Astrocyte (in vitro differentiated cells and primary cell): ENCODE measurements around the gene BRINP2. TPM values are rescaled to one million over a fixed set of nuclear protein-coding genes. Genes with fewer than 3 reads are reported as not detected.
A peak's percentile ranks its signal among the peaks of the same experiment; 100 is the strongest.

ENCODE experiments used
- DNase-seq: peaks from one replicate; pipeline ENCODE4 v3.0.0-alpha.2; 2010; ENCODE audit warnings: low read depth
- FAIRE-seq: peaks from 2 replicates; lab custom pipeline; 2011; peaks lifted over from hg19 to GRCh38; lab: Jason Lieb, UNC
- H2AFZ ChIP-seq: 2 replicates; pipeline ENCODE4 v1.6.0; 2012; ENCODE audit warnings: low read depth, low read length, inconsistent platforms
- H3K27ac ChIP-seq: 2 replicates; pipeline ENCODE4 v1.5.1; 2011; ENCODE audit warnings: low read depth, low read length, inconsistent platforms
- H3K27me3 ChIP-seq: 2 replicates; pipeline ENCODE4 v1.6.0; 2011; ENCODE audit warnings: low read length, inconsistent platforms; ENCODE audit not compliant: insufficient read depth
- H3K36me3 ChIP-seq: 2 replicates; pipeline ENCODE4 v1.5.1; 2011; ENCODE audit warnings: low read length, inconsistent platforms; ENCODE audit not compliant: insufficient read depth
- H3K4me1 ChIP-seq: 2 replicates; pipeline ENCODE4 v1.5.1; 2011; ENCODE audit warnings: low read length, inconsistent platforms; ENCODE audit not compliant: insufficient read depth
- H3K4me2 ChIP-seq: 2 replicates; pipeline ENCODE4 v1.6.0; 2012; ENCODE audit warnings: low read length, inconsistent platforms
- H3K4me3 ChIP-seq: 2 replicates; pipeline ENCODE4 v1.5.1; 2011; ENCODE audit warnings: low read depth, mild to moderate bottlenecking, low read length, inconsistent platforms; ENCODE audit not compliant: insufficient read depth
- H3K79me2 ChIP-seq: 2 replicates; pipeline ENCODE4 v1.6.0; 2012; ENCODE audit warnings: mild to moderate bottlenecking, low read length, inconsistent platforms; ENCODE audit not compliant: insufficient read depth
- H3K9ac ChIP-seq: 2 replicates; pipeline ENCODE4 v1.6.0; 2012; ENCODE audit warnings: mild to moderate bottlenecking, low read length, inconsistent platforms
- H3K9me3 ChIP-seq: 2 replicates; pipeline ENCODE4 v1.5.1; 2012; ENCODE audit warnings: low read depth, mild to moderate bottlenecking, low read length, inconsistent platforms; ENCODE audit not compliant: insufficient read depth
- H4K20me1 ChIP-seq: 2 replicates; pipeline ENCODE4 v1.6.0; 2012; ENCODE audit warnings: low read length, inconsistent platforms; ENCODE audit not compliant: insufficient read depth
- H3K27ac Mint-ChIP-seq: one replicate; pipeline ENCODE4 v1.8.0; 2021; ENCODE audit warnings: mild to moderate bottlenecking, mixed read lengths; ENCODE audit not compliant: unreplicated experiment
- H3K27me3 Mint-ChIP-seq: one replicate; pipeline ENCODE4 v1.8.0; 2021; ENCODE audit warnings: low read depth, mixed read lengths; ENCODE audit not compliant: unreplicated experiment
- H3K36me3 Mint-ChIP-seq: one replicate; pipeline ENCODE4 v1.8.0; 2021; ENCODE audit warnings: low read depth, mixed read lengths; ENCODE audit not compliant: unreplicated experiment
- H3K4me1 Mint-ChIP-seq: one replicate; pipeline ENCODE4 v1.8.0; 2021; ENCODE audit warnings: low read depth, mixed read lengths; ENCODE audit not compliant: unreplicated experiment
- H3K4me3 Mint-ChIP-seq: one replicate; pipeline ENCODE4 v1.8.0; 2021; ENCODE audit warnings: mild to moderate bottlenecking, moderate library complexity, mixed read lengths; ENCODE audit not compliant: unreplicated experiment
- H3K9me3 Mint-ChIP-seq: one replicate; pipeline ENCODE4 v1.8.0; 2021; ENCODE audit warnings: mild to moderate bottlenecking, mixed read lengths; ENCODE audit not compliant: unreplicated experiment
- CTCF ChIP-seq: IDR thresholded peaks from 2 replicates; pipeline ENCODE4 v1.5.1; 2011; ENCODE audit warnings: low read depth, mild to moderate bottlenecking, inconsistent platforms, low read length, moderate library complexity; ENCODE audit not compliant: insufficient read depth
- EZH2 ChIP-seq: IDR thresholded peaks from 2 replicates; pipeline ENCODE4 v1.6.1; 2012; ENCODE audit warnings: mild to moderate bottlenecking, low read length, inconsistent platforms; ENCODE audit not compliant: insufficient read depth
- total RNA-seq: library from RNA; stranded (reverse); gene quantifications from 2 replicates; pipeline ENCODE4 v1.2.1, GENCODE V29; 2021

The BRINP2 gene
- total RNA-seq, 1 donor from 2014 or later: not detected

GRCh38 chr1:177309880-177310279 lies 139.1 kb downstream of the BRINP2 start:
- no peak overlapping the region for H2AFZ ChIP-seq
- H3K27ac ChIP-seq: no peak overlapping the region
- H3K27ac Mint-ChIP-seq: no peak overlapping the region
- H3K4me3 ChIP-seq: no peak overlapping the region
- no peaks in the 10 kb centered on the region for H3K27me3 ChIP-seq
- peaks cover 5% of the 10 kb centered on the region for H3K4me1 ChIP-seq
- no peaks in the 10 kb centered on the region for H3K9me3 ChIP-seq
- no peaks in the 10 kb centered on the region for H3K9me3 Mint-ChIP-seq
- no peak for TF ChIP-seq EZH2
- no peaks in the 10 kb centered on the region for H3K79me2 ChIP-seq
- H4K20me1 ChIP-seq: no peaks in the 10 kb centered on the region
- DNase-seq (no peak), FAIRE-seq (no peak)
- H3K9ac ChIP-seq: no peak overlapping the region
- peak overlapping the region; percentile 27 for H3K4me2 ChIP-seq
- H3K36me3 ChIP-seq: no peaks in the 10 kb centered on the region
- peaks cover 14% of the 10 kb centered on the region for H3K4me1 Mint-ChIP-seq
- no peak overlapping the region for H3K4me3 Mint-ChIP-seq
- peaks cover 8% of the 10 kb centered on the region for H3K27me3 Mint-ChIP-seq
- H3K36me3 Mint-ChIP-seq: no peaks in the 10 kb centered on the region

- H3K36me3 ChIP-seq: no peaks in the 10 kb centered on the region
- H3K9ac ChIP-seq: no peak overlapping the region
- no peaks in the 10 kb centered on the region for H3K79me2 ChIP-seq
- no peaks in the 10 kb centered on the region for H3K36me3 Mint-ChIP-seq
- H3K4me3 Mint-ChIP-seq: no peak overlapping the region
- no peaks in the 10 kb centered on the region for H3K27me3 ChIP-seq
- no peak for DNase-seq
- H3K27ac Mint-ChIP-seq: no peak overlapping the region
- no peaks in the 10 kb centered on the region for H4K20me1 ChIP-seq
- no peak for FAIRE-seq
- no peak for TF ChIP-seq CTCF
- TF ChIP-seq EZH2: no peak
- H3K4me3 ChIP-seq: no peak overlapping the region
- no peaks in the 10 kb centered on the region for H3K9me3 Mint-ChIP-seq
- peak overlapping the region; percentile 27 for H3K4me2 ChIP-seq
- H3K4me1 Mint-ChIP-seq: peaks cover 14% of the 10 kb centered on the region
- H2AFZ ChIP-seq: no peak overlapping the region
- H3K4me1 ChIP-seq: peaks cover 5% of the 10 kb centered on the region
- peaks cover 8% of the 10 kb centered on the region for H3K27me3 Mint-ChIP-seq
- no peak overlapping the region for H3K27ac ChIP-seq
- no peaks in the 10 kb centered on the region for H3K9me3 ChIP-seq
Observed at GRCh38 chr1:177310326-177310725, 139.6 kb downstream of the BRINP2 start.

GRCh38 chr1:177311111-177311510 lies 140.4 kb downstream of the BRINP2 start:
- Mint-ChIP-seq H3K4me1 (peaks cover 10% of the 10 kb centered on the region), H3K27me3 (peaks cover 8% of the 10 kb centered on the region), H3K27ac (no peak overlapping the region), H3K36me3 (no peaks in the 10 kb centered on the region), H3K4me3 (no peak overlapping the region), H3K9me3 (no peaks in the 10 kb centered on the region)
- H2AFZ ChIP-seq: no peak overlapping the region
- no peaks in the 10 kb centered on the region for H4K20me1 ChIP-seq
- TF ChIP-seq EZH2: no peak
- TF ChIP-seq CTCF: no peak
- H3K36me3 ChIP-seq: no peaks in the 10 kb centered on the region
- FAIRE-seq (no peak), DNase-seq (no peak)
- H3K27me3 ChIP-seq: no peaks in the 10 kb centered on the region
- H3K9ac ChIP-seq: no peak overlapping the region
- peaks cover 5% of the 10 kb centered on the region for H3K4me1 ChIP-seq
- no peak overlapping the region for H3K4me2 ChIP-seq
- H3K79me2 ChIP-seq: no peaks in the 10 kb centered on the region
- no peak overlapping the region for H3K27ac ChIP-seq
- H3K4me3 ChIP-seq: no peak overlapping the region
- no peaks in the 10 kb centered on the region for H3K9me3 ChIP-seq
